BJ (cell line): ENCODE measurements around the gene SPRN. TPM values are rescaled to one million over a fixed set of nuclear protein-coding genes. Genes with fewer than 3 reads are reported as not detected.
A peak's percentile ranks its signal among the peaks of the same experiment; 100 is the strongest.

Experiments used
- CTCF ChIA-PET: fragments of 350-600 bp; formaldehyde crosslinking; extraction: SDS; loops from one replicate; lab custom pipeline; 2021; ENCODE audit warnings: antibody characterized with exemption, inconsistent platforms; lab: Yijun Ruan, JAX
- POLR2A ChIA-PET: fragments of 300-600 bp; sonication (Branson Sonifier 250); formaldehyde crosslinking; extraction: SDS; loops from one replicate; lab custom pipeline; 2021; ENCODE audit warnings: antibody characterized with exemption; lab: Charles Lee
- DNase-seq: peaks from one replicate; pipeline ENCODE4 v3.0.0-alpha.2; 2011; ENCODE audit warnings: low read depth
- H3K27me3 ChIP-seq: 2 replicates; pipeline ENCODE4 v1.6.0; 2011; ENCODE audit warnings: low read length; ENCODE audit not compliant: control insufficient read depth, insufficient read depth
- H3K36me3 ChIP-seq: 2 replicates; pipeline ENCODE4 v1.5.1; 2011; ENCODE audit warnings: low read length; ENCODE audit not compliant: control insufficient read depth, insufficient read depth
- H3K4me3 ChIP-seq: 2 replicates; pipeline ENCODE4 v1.5.1; 2011; ENCODE audit warnings: low read depth, mild to moderate bottlenecking, control low read depth, low read length
- polyA plus RNA-seq: library from polyadenylated mRNA; depleted of rRNA; stranded (reverse); fragments of >200 nt; gene quantifications from 2 replicates; pipeline ENCODE4 v1.2.3, GENCODE V29; 2011; rRNA removed
- small RNA-seq: library from RNA; depleted of rRNA; stranded (forward); fragments of <200 nt; gene quantifications from one replicate; pipeline ENCODE3, GENCODE V24; 2012; ENCODE audit warnings: low replicate concordance, low read depth; ENCODE audit not compliant: insufficient read length
- TF ChIP-seq, protein P1 (sequence below): IDR thresholded peaks from 2 replicates; pipeline ENCODE4 v1.5.1; 2011; ENCODE audit warnings: low read depth, mild to moderate bottlenecking, control low read depth, inconsistent platforms, low read length, moderate library complexity; ENCODE audit not compliant: insufficient read depth

Gene SPRN
- polyA plus RNA-seq, 1 experiment: 3.0 TPM

DNA sequence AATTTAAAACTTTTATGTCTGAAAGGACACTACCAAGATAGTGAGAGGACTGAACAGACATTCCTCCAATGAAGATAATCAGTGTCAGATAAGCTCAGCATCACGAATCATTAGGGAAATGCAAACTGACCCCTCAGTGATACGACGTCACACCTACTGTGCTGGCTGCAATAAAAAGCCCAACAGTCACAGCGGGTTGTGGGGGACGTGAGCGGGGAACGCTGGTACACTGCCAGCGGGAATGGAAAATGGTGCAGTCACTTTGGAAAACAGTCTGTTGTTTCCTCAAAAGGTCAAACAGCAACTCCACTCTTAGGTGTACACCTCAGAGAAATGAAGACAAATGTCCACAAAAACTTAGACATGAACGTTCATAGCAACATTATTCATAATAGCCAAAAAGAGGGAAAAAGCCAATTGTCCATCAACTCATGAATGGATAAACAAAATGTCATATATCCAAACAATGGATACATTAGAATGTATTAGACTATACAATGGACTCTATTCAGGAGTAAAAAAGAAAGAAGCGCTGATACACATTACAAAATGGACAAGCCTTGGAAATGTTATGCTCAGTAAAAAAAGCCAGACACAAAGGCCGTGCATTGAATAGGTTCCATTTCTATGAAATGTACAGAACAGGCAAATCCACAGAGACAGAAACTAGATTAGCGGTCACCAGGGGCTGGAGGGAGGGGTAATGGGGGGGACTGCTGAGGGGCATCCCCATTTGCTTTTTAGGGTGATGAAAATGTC lies 48.9 kb downstream of the SPRN start:
- Histone ChIP-seq H3K4me3 (no peak overlapping the region), H3K36me3 (peaks cover 5% of the 10 kb centered on the region), H3K27me3 (no peaks in the 10 kb centered on the region)
- POLR2A ChIA-PET: no interaction called here
- DNase-seq: no peak
- TF ChIP-seq, protein P1, sequence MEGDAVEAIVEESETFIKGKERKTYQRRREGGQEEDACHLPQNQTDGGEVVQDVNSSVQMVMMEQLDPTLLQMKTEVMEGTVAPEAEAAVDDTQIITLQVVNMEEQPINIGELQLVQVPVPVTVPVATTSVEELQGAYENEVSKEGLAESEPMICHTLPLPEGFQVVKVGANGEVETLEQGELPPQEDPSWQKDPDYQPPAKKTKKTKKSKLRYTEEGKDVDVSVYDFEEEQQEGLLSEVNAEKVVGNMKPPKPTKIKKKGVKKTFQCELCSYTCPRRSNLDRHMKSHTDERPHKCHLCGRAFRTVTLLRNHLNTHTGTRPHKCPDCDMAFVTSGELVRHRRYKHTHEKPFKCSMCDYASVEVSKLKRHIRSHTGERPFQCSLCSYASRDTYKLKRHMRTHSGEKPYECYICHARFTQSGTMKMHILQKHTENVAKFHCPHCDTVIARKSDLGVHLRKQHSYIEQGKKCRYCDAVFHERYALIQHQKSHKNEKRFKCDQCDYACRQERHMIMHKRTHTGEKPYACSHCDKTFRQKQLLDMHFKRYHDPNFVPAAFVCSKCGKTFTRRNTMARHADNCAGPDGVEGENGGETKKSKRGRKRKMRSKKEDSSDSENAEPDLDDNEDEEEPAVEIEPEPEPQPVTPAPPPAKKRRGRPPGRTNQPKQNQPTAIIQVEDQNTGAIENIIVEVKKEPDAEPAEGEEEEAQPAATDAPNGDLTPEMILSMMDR: no peak
- CTCF ChIA-PET: interaction anchor here (1.2 to 1.4 kb wide), 2 partner anchors 46 kb away, joined by 3 to 4 read pairs; no protein-coding TSS in a partner anchor

DNA sequence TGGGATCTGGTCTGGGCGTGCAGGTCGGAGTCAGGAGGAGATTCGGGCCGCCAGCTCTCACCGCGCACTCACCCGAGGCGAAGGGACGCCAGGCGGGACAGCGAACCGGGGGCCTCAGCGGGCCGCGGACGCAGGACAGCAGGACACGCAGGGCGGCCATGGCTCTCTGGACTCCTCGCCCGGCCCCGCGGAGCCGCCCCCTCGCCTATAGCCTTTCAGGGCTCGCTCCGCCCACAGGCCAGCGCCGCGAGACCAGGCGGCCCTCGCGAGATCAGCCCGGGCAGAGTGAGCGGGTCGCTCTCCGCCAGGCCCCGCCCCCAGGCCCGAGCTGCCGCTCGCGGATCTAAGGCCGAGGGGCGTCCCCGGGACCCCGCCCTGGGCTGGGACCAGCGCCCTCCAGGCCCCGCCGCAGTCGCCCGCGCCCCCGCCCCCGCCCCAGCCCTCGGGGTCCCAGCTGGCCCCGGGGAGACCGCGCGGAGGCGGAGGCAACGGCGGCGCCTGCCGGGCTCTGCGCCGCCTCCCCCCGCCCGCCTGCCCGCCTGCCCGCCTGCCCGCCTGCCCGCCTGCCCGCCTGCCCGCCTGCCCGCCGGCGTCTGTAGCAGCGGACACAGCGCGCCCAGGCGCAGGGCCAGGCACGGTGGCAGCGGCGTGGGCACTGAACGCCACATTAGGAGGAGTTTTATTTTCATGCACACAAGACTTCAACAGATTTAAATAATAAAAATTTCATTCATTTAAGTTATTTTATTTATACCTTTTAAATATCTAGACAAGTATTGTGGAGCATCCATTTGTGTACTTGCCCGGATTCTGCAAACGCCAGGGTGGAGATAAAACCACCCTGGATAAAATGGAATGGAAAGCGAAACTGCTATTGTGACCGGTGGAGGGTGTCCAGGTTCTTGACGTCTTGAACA lies 51.0 kb downstream of the SPRN start, which contains the start of gene ECHS1:
TSS of gene ECHS1 (minus strand) at position 181 of the 917 bp plus-strand sequence. CDS start at position 160, 21 bp downstream.
- ChIA-PET POLR2A (interaction anchor here (0.6 kb wide), 1 partner anchor 12 kb away, joined by 5 read pairs; no protein-coding TSS in a partner anchor), CTCF (interaction anchor here (0.8 kb wide), 1 partner anchor 44 kb away, joined by 4 read pairs; no protein-coding TSS in a partner anchor)
- no peaks in the 10 kb centered on the region for H3K27me3 ChIP-seq
- TF ChIP-seq, protein P1: no peak
- peak within 1 kb of the TSS; percentile 98 for H3K4me3 ChIP-seq
- H3K36me3 ChIP-seq: peaks cover 19% of the 10 kb centered on the region
- peak; percentile 48 for DNase-seq

DNA sequence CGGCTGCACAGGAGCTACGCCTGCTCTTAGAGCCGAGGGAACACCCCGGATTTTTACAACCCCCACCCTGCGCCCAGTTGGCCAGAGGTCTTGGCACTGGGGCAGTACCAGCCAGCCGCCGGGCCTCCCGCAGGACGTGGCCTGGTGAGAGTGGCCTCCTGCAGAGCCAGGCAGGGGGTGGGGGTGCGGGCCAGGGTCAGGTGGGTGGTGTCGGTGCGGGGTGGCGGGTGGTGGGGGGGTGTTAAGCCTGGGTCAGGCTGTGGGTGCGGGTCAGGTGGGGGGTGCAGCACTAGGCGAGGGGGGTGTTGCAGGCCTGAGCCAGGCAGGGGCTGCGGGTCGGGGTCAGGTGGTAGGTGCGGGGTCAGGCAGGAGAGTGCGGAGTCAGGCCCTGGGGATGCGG lies 51.9 kb downstream of the SPRN start:
- Histone ChIP-seq H3K36me3 (peaks cover 22% of the 10 kb centered on the region), H3K27me3 (no peaks in the 10 kb centered on the region), H3K4me3 (peak overlapping the region; percentile 98)
- CTCF ChIA-PET: no interaction called here
- POLR2A ChIA-PET: no interaction called here
- TF ChIP-seq, protein P1: no peak
- no peak for DNase-seq

Small RNAs within 50 kb of the gene (small RNA-seq; reads per million reads assigned to genes)
- gene AL360181.4: not detected
- gene MIR3944: 1.1 reads per million

Other genes with a start within 250 kb of the SPRN start
- not detected in 2 replicates for gene UTF1, start 194.4 kb downstream of the SPRN start, polyA plus RNA-seq
- not detected in 2 replicates for gene VENTX, start 186.8 kb downstream of the SPRN start, polyA plus RNA-seq
- gene ADAM8, start 147.8 kb downstream of the SPRN start, polyA plus RNA-seq: 0.53 and 0.77 TPM in 2 replicates
- gene TUBGCP2, start 115.8 kb downstream of the SPRN start, polyA plus RNA-seq: 44.2 and 55.8 TPM in 2 replicates
- gene ZNF511, start 115.7 kb downstream of the SPRN start, polyA plus RNA-seq: 29.3 and 32.9 TPM in 2 replicates
- gene CALY, start 87.7 kb downstream of the SPRN start, polyA plus RNA-seq: 0.31 and 0.91 TPM in 2 replicates
- gene PRAP1, start 77.3 kb downstream of the SPRN start, polyA plus RNA-seq: not detected in 2 replicates
- gene FUOM, start 66.6 kb downstream of the SPRN start, polyA plus RNA-seq: 40.6 and 49.8 TPM in 2 replicates
- gene ECHS1, start 51.3 kb downstream of the SPRN start, polyA plus RNA-seq: 41.7 and 63.9 TPM in 2 replicates
- 3.5 and 4.5 TPM in 2 replicates for gene PAOX, start 45.4 kb downstream of the SPRN start, polyA plus RNA-seq
- 30.9 and 38.1 TPM in 2 replicates for gene MTG1, start 30.5 kb downstream of the SPRN start, polyA plus RNA-seq
- gene SCART1, start 29.3 kb upstream of the SPRN start, polyA plus RNA-seq: 0.89 and 1.3 TPM in 2 replicates
- 1.3 and 1.9 TPM in 2 replicates for gene CYP2E1, start 102.7 kb upstream of the SPRN start, polyA plus RNA-seq
- 0.78 and 0.94 TPM in 2 replicates for gene SYCE1, start 141.0 kb upstream of the SPRN start, polyA plus RNA-seq
- not detected in 2 replicates for gene FRG2B, start 202.2 kb upstream of the SPRN start, polyA plus RNA-seq